Measurements from ENCODE around the gene AKAP17A. TPM values are rescaled to one million over a fixed set of nuclear protein-coding genes. Genes with fewer than 3 reads are reported as not detected.

Gene AKAP17A
- total and polyA plus RNA-seq, 10 donors, result 36.6 to 88.9 (median 70.0) TPM

DNA sequence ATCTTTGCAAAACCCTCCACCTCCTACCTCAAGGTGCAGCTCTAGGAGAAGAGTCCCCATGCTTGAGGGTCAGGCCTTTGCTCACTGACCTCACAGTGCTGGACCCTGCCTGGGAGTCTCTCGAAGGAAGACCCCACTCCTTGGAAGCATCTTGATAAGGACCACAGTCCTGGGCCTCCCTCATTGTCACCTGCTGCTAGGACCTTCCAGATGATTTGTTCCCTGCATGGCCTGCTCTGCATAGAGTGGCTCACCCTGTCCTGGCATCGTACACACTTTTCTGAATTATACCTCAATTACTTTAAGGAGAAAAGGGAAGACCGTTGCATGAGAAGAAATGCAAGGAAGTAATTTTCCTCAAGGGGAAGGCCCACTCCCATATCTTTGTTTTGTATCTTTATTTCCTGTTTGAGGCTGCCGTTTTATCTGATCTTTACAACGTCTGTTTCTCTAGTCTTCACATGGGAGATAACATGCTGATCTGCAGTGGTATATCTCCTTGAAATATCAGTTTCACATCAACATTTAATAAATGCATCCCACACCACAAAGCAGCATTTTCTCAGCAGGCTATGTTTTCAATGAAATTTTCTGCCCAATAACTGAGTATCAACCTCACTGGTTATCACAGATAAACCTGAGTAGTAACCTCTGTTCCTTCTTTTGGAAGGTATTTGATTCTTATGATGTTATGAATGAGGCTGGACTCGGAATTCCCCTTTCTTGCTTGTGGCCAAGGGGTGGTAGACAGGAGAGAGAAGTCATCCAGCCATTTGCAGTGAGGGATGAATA lies 15.0 kb upstream of the AKAP17A start:
- H3K4me3 ChIP-seq, result no peak overlapping the region
- WGBS, 5 donors, result 37 to 48% (median 40%) methylated on average over 6 of the region's 6 CpGs
- DNase-seq, result no peak
- intact Hi-C loops (cut with DNase I; ENCODE audit: low total_unique reads), result loop anchor here (10.0 kb wide), 1 partner anchor 122 kb away; the partner anchor contains the start of gene ASMTL
- no peaks in the 10 kb centered on the region for H3K9me3 ChIP-seq
- TF ChIP-seq POLR2A (IDR thresholded peaks at IDR 0.05), result no peak
- TF ChIP-seq, protein P1, sequence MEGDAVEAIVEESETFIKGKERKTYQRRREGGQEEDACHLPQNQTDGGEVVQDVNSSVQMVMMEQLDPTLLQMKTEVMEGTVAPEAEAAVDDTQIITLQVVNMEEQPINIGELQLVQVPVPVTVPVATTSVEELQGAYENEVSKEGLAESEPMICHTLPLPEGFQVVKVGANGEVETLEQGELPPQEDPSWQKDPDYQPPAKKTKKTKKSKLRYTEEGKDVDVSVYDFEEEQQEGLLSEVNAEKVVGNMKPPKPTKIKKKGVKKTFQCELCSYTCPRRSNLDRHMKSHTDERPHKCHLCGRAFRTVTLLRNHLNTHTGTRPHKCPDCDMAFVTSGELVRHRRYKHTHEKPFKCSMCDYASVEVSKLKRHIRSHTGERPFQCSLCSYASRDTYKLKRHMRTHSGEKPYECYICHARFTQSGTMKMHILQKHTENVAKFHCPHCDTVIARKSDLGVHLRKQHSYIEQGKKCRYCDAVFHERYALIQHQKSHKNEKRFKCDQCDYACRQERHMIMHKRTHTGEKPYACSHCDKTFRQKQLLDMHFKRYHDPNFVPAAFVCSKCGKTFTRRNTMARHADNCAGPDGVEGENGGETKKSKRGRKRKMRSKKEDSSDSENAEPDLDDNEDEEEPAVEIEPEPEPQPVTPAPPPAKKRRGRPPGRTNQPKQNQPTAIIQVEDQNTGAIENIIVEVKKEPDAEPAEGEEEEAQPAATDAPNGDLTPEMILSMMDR (IDR thresholded peaks at IDR 0.05 in 8 of 11, conservative IDR thresholded peaks at IDR 0.05 in 3 of 11), result no peak
- no peak for TF ChIP-seq POLR2AphosphoS5 (IDR thresholded peaks at IDR 0.05)
- H3K27ac ChIP-seq, result peak overlapping the region in 2 of 8 donors; percentile 7 to 55
- peaks cover 0 to 15% (median 0%) of the 10 kb centered on the region in 6 donors for H3K4me1 ChIP-seq
- H3K27me3 ChIP-seq (replicated peaks in 1 of 7), result no peaks in the 10 kb centered on the region
- H3K36me3 ChIP-seq, result no peaks in the 10 kb centered on the region

GRCh38 chrX:1577845-1578244 lies 13.6 kb upstream of the AKAP17A start:
- Histone ChIP-seq H3K36me3 (no peaks in the 10 kb centered on the region), H3K27me3 (replicated peaks in 1 of 7) (no peaks in the 10 kb centered on the region), H3K27ac (peak overlapping the region in 1 of 8 donors; percentile 24), H3K9me3 (no peaks in the 10 kb centered on the region), H3K4me1 (peaks cover 0 to 17% (median 0%) of the 10 kb centered on the region in 6 donors), H3K4me3 (no peak overlapping the region)
- no peak for TF ChIP-seq POLR2AphosphoS5 (IDR thresholded peaks at IDR 0.05)
- no peak for TF ChIP-seq POLR2A (IDR thresholded peaks at IDR 0.05)
- TF ChIP-seq, protein P1 (IDR thresholded peaks at IDR 0.05 in 8 of 11, conservative IDR thresholded peaks at IDR 0.05 in 3 of 11), result no peak
- 76 to 83% (median 78%) methylated on average over 2 of the region's 2 CpGs for WGBS, 5 donors
- no peak for DNase-seq
- intact Hi-C loops (cut with DNase I; ENCODE audit: low total_unique reads), result loop anchor here (10.0 kb wide), 1 partner anchor 123 kb away; the partner anchor contains the start of gene ASMTL

DNA sequence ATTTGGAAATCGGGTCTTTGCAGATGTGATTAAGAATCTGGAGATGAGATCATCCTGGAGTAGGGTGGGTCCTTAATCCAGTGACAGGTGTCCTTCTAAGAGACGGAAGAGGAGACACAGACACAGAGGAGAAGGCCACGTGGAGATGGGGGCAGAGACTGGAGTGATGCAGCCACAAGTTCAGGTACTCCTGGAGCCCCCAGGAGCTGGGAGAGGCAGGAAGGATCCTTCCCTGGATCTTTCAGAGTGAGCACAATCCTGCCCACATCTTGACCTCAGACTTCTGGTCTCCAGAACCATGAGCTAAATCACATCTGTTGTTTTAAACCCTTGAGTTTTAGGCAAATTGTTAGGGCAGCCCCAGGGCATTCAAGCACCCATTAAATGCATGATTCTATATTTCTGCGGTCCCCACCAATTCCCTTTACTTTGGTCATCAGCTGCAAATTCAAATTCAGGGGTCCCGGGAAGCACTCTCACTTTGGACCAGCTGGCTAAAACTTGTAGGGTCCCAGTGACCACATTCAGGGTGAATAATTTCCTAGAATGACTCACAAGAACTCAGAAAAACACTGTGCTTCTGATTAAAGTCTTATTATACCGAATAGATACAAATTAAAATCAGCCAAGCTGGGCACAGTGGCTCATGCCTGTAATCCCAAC lies 12.8 kb upstream of the AKAP17A start:
- H3K4me1 ChIP-seq, result peaks cover 0 to 22% (median 0%) of the 10 kb centered on the region in 6 donors
- intact Hi-C loops (cut with DNase I; ENCODE audit: low total_unique reads), result loop anchor here (10.0 kb wide), 1 partner anchor 124 kb away; the partner anchor contains the start of gene ASMTL
- H3K27ac ChIP-seq, result peak overlapping the region in 1 of 8 donors; percentile 2
- no peaks in the 10 kb centered on the region for H3K36me3 ChIP-seq
- no peaks in the 10 kb centered on the region for H3K9me3 ChIP-seq
- no peaks in the 10 kb centered on the region for H3K27me3 ChIP-seq (replicated peaks in 1 of 7)
- TF ChIP-seq, protein P1 (IDR thresholded peaks at IDR 0.05 in 8 of 11, conservative IDR thresholded peaks at IDR 0.05 in 3 of 11), result no peak
- TF ChIP-seq POLR2A (IDR thresholded peaks at IDR 0.05), result no peak
- TF ChIP-seq POLR2AphosphoS5 (IDR thresholded peaks at IDR 0.05), result no peak
- DNase-seq, result no peak
- no peak overlapping the region for H3K4me3 ChIP-seq
- 61 to 74% (median 64%) methylated on average over 6 of the region's 6 CpGs for WGBS, 5 donors

DNA sequence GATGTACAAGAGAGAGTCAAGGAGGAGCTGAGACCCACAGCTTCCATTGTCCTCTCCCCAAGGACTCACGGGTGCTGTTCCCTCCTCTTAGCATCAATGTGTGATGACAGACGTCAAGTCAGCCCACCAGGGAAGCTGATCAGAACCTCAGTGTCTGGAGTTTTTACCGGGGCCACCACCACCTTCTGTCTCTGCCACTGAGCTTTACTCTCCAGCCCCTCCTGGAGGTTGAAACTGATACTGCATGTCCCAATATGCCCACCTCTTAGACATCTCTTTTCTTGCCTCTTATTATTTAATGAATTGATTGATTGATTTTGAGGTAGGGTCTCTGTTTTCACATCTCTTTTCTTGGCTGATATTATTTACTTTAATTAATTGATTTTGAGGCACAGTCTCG lies 10.3 kb upstream of the AKAP17A start:
- Histone ChIP-seq H3K27ac (no peak overlapping the region), H3K36me3 (no peaks in the 10 kb centered on the region), H3K9me3 (no peaks in the 10 kb centered on the region), H3K27me3 (replicated peaks in 1 of 7) (no peaks in the 10 kb centered on the region), H3K4me1 (peaks cover 0 to 21% (median 0%) of the 10 kb centered on the region in 6 donors), H3K4me3 (no peak overlapping the region)
- WGBS, 5 donors, result 32 to 54% (median 38%) methylated on average over 4 of the region's 4 CpGs
- TF ChIP-seq POLR2A (IDR thresholded peaks at IDR 0.05), result no peak
- TF ChIP-seq, protein P1 (IDR thresholded peaks at IDR 0.05 in 8 of 11, conservative IDR thresholded peaks at IDR 0.05 in 3 of 11), result peak; percentile 57 to 92 (median 88)
- no peak for TF ChIP-seq POLR2AphosphoS5 (IDR thresholded peaks at IDR 0.05)
- intact Hi-C loops (cut with DNase I; ENCODE audit: low total_unique reads), result no loop called here
- DNase-seq, result no peak
